Psoas muscle (tissue), 8 donors: ENCODE data around the gene SOCS1. TPM values are rescaled to one million over a fixed set of nuclear protein-coding genes. Genes with fewer than 3 reads are reported as not detected.
"Not testable (repeated sequence)": the region's sequence is repeated elsewhere in the genome, so short reads cannot be mapped to it uniquely, and the experiment has no call there.

Source experiments
- ATAC-seq, 4 donors: fragments of 200-7000 bp; cut with Tn5 transposase; one replicate each; pipeline ENCODE4 v1.9.1; 2020; ENCODE audit warnings: moderate library complexity in 3 of 4, mild to moderate bottlenecking in 2 of 4
- DNase-seq, 2 donors: peaks; one replicate each; pipeline ENCODE4 v3.0.0-alpha.2; 2020
- H3K27ac ChIP-seq: fragments of 200-600 bp; one replicate; pipeline ENCODE4 v1.8.0; 2022
- H3K27me3 ChIP-seq, 3 donors: fragments of 200-600 bp in 1 of 3; one replicate each; pipeline versions ENCODE4 v1.6.1 to v1.8.0; 2013 to 2022; ENCODE audit warnings: low read length in 2 of 3, mild to moderate bottlenecking in 2 of 3, moderate library complexity in 1 of 3; ENCODE audit not compliant: insufficient read depth in 3 of 3
- H3K36me3 ChIP-seq, 2 donors: fragments of 200-600 bp in 1 of 2; one replicate each; pipeline versions ENCODE4 v1.6.1 to v1.8.0; 2013 to 2022; ENCODE audit warnings: low read depth in 1 of 2, mild to moderate bottlenecking in 1 of 2, moderate library complexity in 1 of 2; ENCODE audit not compliant: insufficient read depth in 1 of 2
- H3K4me1 ChIP-seq: fragments of 200-600 bp; one replicate; pipeline ENCODE4 v1.8.0; 2022
- H3K4me3 ChIP-seq: fragments of 200-600 bp; one replicate; pipeline ENCODE4 v1.8.0; 2022; ENCODE audit warnings: mild to moderate bottlenecking
- H3K9me3 ChIP-seq: fragments of 200-600 bp; one replicate; pipeline ENCODE4 v1.8.0; 2022
- WGBS, 3 donors: extraction: QIAGEN DNeasy Blood & Tissue Kit; methylation state at CpG; one replicate each; pipeline versions ENCODE4 v1.1.6 to v1.1.7; 2013; 5-methylcytosine and 5-hydroxymethylcytosine counted together
- intact Hi-C, 2 donors: fragments of 100-400 bp; cut with DNase I; formaldehyde crosslinking; loops; one replicate each; pipeline versions ENCODE4 v1.11.0 to v1.14.2; 2022
- polyA plus RNA-seq, 3 donors: library from polyadenylated mRNA; stranded (reverse); fragments of 200-250 nt; gene quantifications; one replicate each; pipeline ENCODE4 v1.2.3, GENCODE V29; 2013
- total RNA-seq, 4 donors: library from RNA; stranded (reverse); fragmentation: NEBNext Ultra II Directional in 2 of 4; extraction: Animal tissue kit (Norgen Biotek cat#: 25700) in 2 of 4; gene quantifications; one replicate each; pipeline versions ENCODE4 v1.2.1 to v1.2.4, GENCODE V29; 2021 to 2023
- TF ChIP-seq, protein P1 (sequence below): fragments of 200-600 bp; IDR thresholded peaks from one replicate; pipeline ENCODE4 v1.8.0; 2022; ENCODE audit warnings: antibody characterized with exemption
- donor health status: healthy with polysubstance abuse.
- donor health status: DM: no; HTN: no; CAD: no; lungs with moderate emphysema.
- donor health status: Bipolar disorder and iron deficiency.
- donor health status: healthy.
- donor health status: DM: yes; HTN: yes; CAD: no.
- donor health status: DM: no; HTN: no; CAD: no.
- donor health status: DM: no; HTN: no; CAD: no.
- donor health status: DM: yes; HTN: yes; CAD: no.

SOCS1 gene
- total and polyA plus RNA-seq, 7 donors: 0.44 to 12.6 (median 2.1) TPM

GRCh38 chr16:11300560-11300892 lies 44.5 kb upstream of the SOCS1 start:
- H3K27ac ChIP-seq: no peak overlapping the region
- ATAC-seq: no peak
- TF ChIP-seq, protein P1, sequence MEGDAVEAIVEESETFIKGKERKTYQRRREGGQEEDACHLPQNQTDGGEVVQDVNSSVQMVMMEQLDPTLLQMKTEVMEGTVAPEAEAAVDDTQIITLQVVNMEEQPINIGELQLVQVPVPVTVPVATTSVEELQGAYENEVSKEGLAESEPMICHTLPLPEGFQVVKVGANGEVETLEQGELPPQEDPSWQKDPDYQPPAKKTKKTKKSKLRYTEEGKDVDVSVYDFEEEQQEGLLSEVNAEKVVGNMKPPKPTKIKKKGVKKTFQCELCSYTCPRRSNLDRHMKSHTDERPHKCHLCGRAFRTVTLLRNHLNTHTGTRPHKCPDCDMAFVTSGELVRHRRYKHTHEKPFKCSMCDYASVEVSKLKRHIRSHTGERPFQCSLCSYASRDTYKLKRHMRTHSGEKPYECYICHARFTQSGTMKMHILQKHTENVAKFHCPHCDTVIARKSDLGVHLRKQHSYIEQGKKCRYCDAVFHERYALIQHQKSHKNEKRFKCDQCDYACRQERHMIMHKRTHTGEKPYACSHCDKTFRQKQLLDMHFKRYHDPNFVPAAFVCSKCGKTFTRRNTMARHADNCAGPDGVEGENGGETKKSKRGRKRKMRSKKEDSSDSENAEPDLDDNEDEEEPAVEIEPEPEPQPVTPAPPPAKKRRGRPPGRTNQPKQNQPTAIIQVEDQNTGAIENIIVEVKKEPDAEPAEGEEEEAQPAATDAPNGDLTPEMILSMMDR: no peak
- intact Hi-C loops: no loop called here
- peaks cover 12% of the 10 kb centered on the region for H3K4me1 ChIP-seq
- 79 to 87% (median 84%) methylated on average over 7 of the region's 7 CpGs for WGBS, 3 donors
- H3K9me3 ChIP-seq: no peaks in the 10 kb centered on the region
- no peak for DNase-seq
- H3K4me3 ChIP-seq: no peak overlapping the region
- no peaks in the 10 kb centered on the region for H3K36me3 ChIP-seq
- H3K27me3 ChIP-seq: no peaks in the 10 kb centered on the region

- TF ChIP-seq, protein P1: no peak
- Histone ChIP-seq H3K4me3 (no peak overlapping the region), H3K4me1 (peaks cover 12% of the 10 kb centered on the region), H3K27me3 (no peaks in the 10 kb centered on the region), H3K36me3 (no peaks in the 10 kb centered on the region), H3K27ac (no peak overlapping the region), H3K9me3 (no peaks in the 10 kb centered on the region)
- no peak for ATAC-seq
- intact Hi-C loops: no loop called here
- no peak for DNase-seq
- WGBS, 3 donors: 90% methylated on average over 6 of the region's 6 CpGs
Measured at GRCh38 chr16:11299865-11300559, 44.0 kb upstream of the SOCS1 start.

DNA sequence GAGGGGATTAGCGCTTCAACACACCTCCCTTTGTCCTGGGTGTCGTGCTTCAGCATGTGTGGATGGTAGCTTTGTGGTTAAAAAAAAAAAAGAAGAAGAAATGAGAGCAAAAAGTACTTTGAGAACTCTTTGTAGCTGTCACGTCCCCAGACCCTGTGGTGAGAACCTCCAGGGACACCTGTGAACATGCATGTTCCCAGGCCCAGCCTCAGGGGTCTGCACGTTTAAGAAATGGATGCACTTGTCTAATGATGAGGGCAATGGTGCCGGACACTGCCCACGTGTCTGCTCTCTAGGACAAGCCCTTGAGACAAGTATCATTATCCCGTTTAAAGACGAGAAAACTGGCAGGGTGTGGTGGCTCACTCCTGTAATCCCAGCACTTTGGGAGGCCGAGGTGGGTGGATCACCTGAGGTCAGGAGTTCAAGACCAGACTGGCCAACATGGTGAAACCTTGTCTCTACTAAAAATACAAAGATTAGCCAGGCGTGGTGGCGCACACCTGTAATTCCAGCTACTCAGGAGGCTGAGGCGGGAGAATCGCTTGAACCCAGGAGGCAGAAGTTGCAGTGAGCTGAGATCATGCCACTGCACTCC lies 43.0 kb upstream of the SOCS1 start:
- H3K27me3 ChIP-seq, intact Hi-C loops, H3K27ac ChIP-seq, DNase-seq, H3K4me3 ChIP-seq, H3K36me3 ChIP-seq, ATAC-seq, H3K9me3 ChIP-seq: not testable (repeated sequence)
- peaks cover 12% of the 10 kb centered on the region for H3K4me1 ChIP-seq
- WGBS, 3 donors: 90 to 92% (median 90%) methylated on average over 13 of the region's 13 CpGs

GRCh38 chr16:11298143-11298900 lies 42.3 kb upstream of the SOCS1 start:
- Histone ChIP-seq H3K36me3 (no peaks in the 10 kb centered on the region), H3K27ac (no peak overlapping the region), H3K4me3 (peak overlapping the region; percentile 32), H3K27me3 (no peaks in the 10 kb centered on the region), H3K4me1 (peaks cover 12% of the 10 kb centered on the region), H3K9me3 (no peaks in the 10 kb centered on the region)
- ATAC-seq (no peak), DNase-seq (no peak)
- TF ChIP-seq, protein P1: no peak
- WGBS, 3 donors: 75 to 93% (median 87%) methylated on average over 5 of the region's 5 CpGs
- intact Hi-C loops: no loop called here

DNA sequence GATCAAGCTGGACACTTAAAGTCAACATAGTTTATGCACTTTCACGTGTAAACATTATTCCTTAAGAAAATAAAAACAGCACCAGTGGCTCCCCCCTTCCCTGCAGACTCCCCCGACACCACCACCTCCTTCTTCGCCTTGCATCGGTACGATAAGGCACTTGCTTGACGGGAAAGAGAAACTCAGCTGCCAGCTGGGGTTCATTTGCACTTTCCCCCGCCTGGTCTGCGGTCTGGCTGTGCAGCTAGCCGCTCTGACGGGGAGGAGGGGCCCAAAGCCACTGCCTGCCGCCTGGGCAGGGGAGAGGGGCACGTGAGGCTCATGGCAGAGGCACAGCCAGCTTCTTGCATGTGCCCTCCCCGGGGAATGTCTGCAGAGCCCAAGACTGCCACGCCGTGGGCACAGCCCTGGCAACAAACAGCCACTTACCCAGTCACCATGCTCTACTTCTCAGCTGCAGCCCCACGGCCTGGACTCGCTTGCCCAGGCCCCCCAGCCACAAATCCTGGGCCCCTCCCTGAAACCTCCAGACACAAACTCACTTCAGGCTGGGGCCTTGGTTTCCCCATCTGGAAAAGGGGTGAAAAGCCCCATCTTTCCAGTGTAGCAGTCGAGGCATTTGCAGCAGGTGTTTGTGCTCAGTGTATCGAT lies 41.6 kb upstream of the SOCS1 start:
- H3K4me3 ChIP-seq: peak overlapping the region; percentile 32
- ATAC-seq (peak; percentile 83 to 97 (median 96)), DNase-seq (peak; percentile 62 to 83)
- H3K36me3 ChIP-seq: no peaks in the 10 kb centered on the region
- TF ChIP-seq, protein P1: peak; percentile 23
- H3K9me3 ChIP-seq: no peaks in the 10 kb centered on the region
- peak overlapping the region; percentile 10 for H3K27ac ChIP-seq
- WGBS, 3 donors: 10 to 21% (median 13%) methylated on average over 17 to 19 of the region's 19 CpGs
- H3K27me3 ChIP-seq: no peaks in the 10 kb centered on the region
- intact Hi-C loops: no loop called here
- peaks cover 12% of the 10 kb centered on the region for H3K4me1 ChIP-seq
